H1 (cell line): ENCODE data around the gene RAB34. TPM values are rescaled to one million over a fixed set of nuclear protein-coding genes. Genes with fewer than 3 reads are reported as not detected.

Source experiments
- CTCF ChIA-PET: fragments of 300-600 bp; sonication (Branson Sonifier 250); formaldehyde crosslinking; loops from one replicate; lab custom pipeline; 2021; ENCODE audit not compliant: partially characterized antibody; lab: Charles Lee
- POLR2A ChIA-PET: fragments of 300-600 bp; sonication (Branson Sonifier 250); formaldehyde crosslinking; loops from one replicate; lab custom pipeline; 2021; ENCODE audit warnings: inconsistent platforms; ENCODE audit not compliant: partially characterized antibody; lab: Charles Lee
- DNase-seq, 2 experiments: peaks; one replicate each; pipeline versions ENCODE4 v3.0.0 to v3.0.0-alpha.2; 2010 to 2022; ENCODE audit warnings: low spot score in 2 of 2, low read depth in 1 of 2, mixed read lengths in 1 of 2
- FAIRE-seq: peaks from 2 replicates; lab custom pipeline; 2011; peaks lifted over from hg19 to GRCh38; lab: Jason Lieb, UNC
- H2AFZ ChIP-seq: 2 replicates; pipeline ENCODE4 v1.8.1; 2012; ENCODE audit warnings: low read length, inconsistent platforms
- H2AK5ac ChIP-seq: 2 replicates; pipeline ENCODE4 v1.6.1; 2013; ENCODE audit warnings: low read depth, low read length
- H2BK120ac ChIP-seq: replicated peaks from 2 replicates; pipeline ENCODE3; 2013; ENCODE audit warnings: low read depth, low read length, inconsistent platforms
- H2BK12ac ChIP-seq: 2 replicates; pipeline ENCODE4 v1.6.1; 2013; ENCODE audit warnings: low read depth, low read length
- H2BK15ac ChIP-seq: 2 replicates; pipeline ENCODE4 v1.6.1; 2013; ENCODE audit warnings: low read length
- H2BK20ac ChIP-seq: 2 replicates; pipeline ENCODE4 v1.6.1; 2013; ENCODE audit warnings: low read length
- H2BK5ac ChIP-seq: 2 replicates; pipeline ENCODE4 v1.6.1; 2013; ENCODE audit warnings: low read depth, low read length
- H3K14ac ChIP-seq: 2 replicates; pipeline ENCODE4 v1.6.1; 2013; ENCODE audit warnings: inconsistent platforms; ENCODE audit not compliant: insufficient read length
- H3K18ac ChIP-seq: 2 replicates; pipeline ENCODE4 v1.6.1; 2013; ENCODE audit warnings: low read length; ENCODE audit errors: extremely low read depth
- H3K23ac ChIP-seq: 2 replicates; pipeline ENCODE4 v1.6.1; 2013; ENCODE audit warnings: inconsistent platforms; ENCODE audit not compliant: insufficient read length
- H3K23me2 ChIP-seq: 2 replicates; pipeline ENCODE4 v1.6.1; 2013; ENCODE audit warnings: low read depth, low read length
- H3K27ac ChIP-seq: 2 replicates; pipeline ENCODE4 v1.6.1; 2011; ENCODE audit warnings: low read depth, low read length, inconsistent platforms
- H3K27me3 ChIP-seq, 4 experiments: replicated peaks in 1 of 4; 1 replicate in 1 of 4; 2 replicates in 3 of 4; pipeline versions ENCODE4 v1.6.1 to v1.8.1; 2011 to 2013; ENCODE audit warnings: low read length in 3 of 4, mild to moderate bottlenecking in 3 of 4, inconsistent platforms in 2 of 4, mixed read lengths in 2 of 4, moderate library complexity in 1 of 4; ENCODE audit not compliant: control insufficient read depth in 3 of 4, insufficient read depth in 3 of 4; ENCODE audit errors: extremely low read depth in 1 of 4
- H3K36me3 ChIP-seq, 4 experiments: 2 replicates each; pipeline versions ENCODE4 v1.6.1 to v1.8.1; 2011 to 2013; ENCODE audit warnings: mild to moderate bottlenecking in 4 of 4, low read length in 3 of 4, moderate library complexity in 2 of 4, control low read depth in 1 of 4, inconsistent platforms in 1 of 4; ENCODE audit not compliant: insufficient read depth in 4 of 4, control insufficient read depth in 2 of 4
- H3K4ac ChIP-seq: replicated peaks from 2 replicates; pipeline ENCODE3; 2013; ENCODE audit warnings: low read length, low read depth, mixed read lengths, inconsistent platforms; ENCODE audit not compliant: insufficient read length
- H3K4me1 ChIP-seq, 4 experiments: replicated peaks in 1 of 4; 1 replicate in 1 of 4; 2 replicates in 3 of 4; pipeline versions ENCODE4 v1.6.1 to v1.8.1; 2011 to 2013; ENCODE audit warnings: low read length in 3 of 4, inconsistent platforms in 2 of 4, mixed read lengths in 1 of 4; ENCODE audit not compliant: insufficient read depth in 4 of 4, control insufficient read depth in 3 of 4
- H3K4me2 ChIP-seq, 2 experiments: 2 replicates each; pipeline versions ENCODE4 v1.6.1 to v1.8.1; 2011 to 2013; ENCODE audit warnings: low read depth in 2 of 2, low read length in 2 of 2, control low read depth in 1 of 2, inconsistent platforms in 1 of 2, mild to moderate bottlenecking in 1 of 2; ENCODE audit not compliant: insufficient read depth in 1 of 2
- H3K4me3 ChIP-seq, 4 experiments: fragments of 200-600, 300-600 bp in 1 of 4; sonication (generic), shearing (Covaris generic), sonication (Bioruptor Twin) in 1 of 4; 2 replicates each; pipeline versions ENCODE4 v1.5.1 to v1.8.1; 2011 to 2016; ENCODE audit warnings: low read length in 4 of 4, low read depth in 3 of 4, control low read depth in 2 of 4, inconsistent platforms in 2 of 4, mild to moderate bottlenecking in 2 of 4, mixed read lengths in 1 of 4, moderate library complexity in 1 of 4; ENCODE audit not compliant: insufficient read depth in 2 of 4; ENCODE audit errors: extremely low read depth in 1 of 4
- H3K56ac ChIP-seq: replicated peaks from 2 replicates; pipeline ENCODE3; 2013; ENCODE audit warnings: low read depth, mild to moderate bottlenecking, mixed read lengths, low read length, inconsistent platforms; ENCODE audit not compliant: insufficient read length
- H3K79me1 ChIP-seq: 2 replicates; pipeline ENCODE4 v1.6.1; 2013; ENCODE audit warnings: low read depth, low read length, control low read depth
- H3K79me2 ChIP-seq, 2 experiments: 2 replicates each; pipeline versions ENCODE4 v1.6.1 to v1.8.1; 2012 to 2013; ENCODE audit warnings: low read length in 2 of 2, mild to moderate bottlenecking in 2 of 2, inconsistent platforms in 1 of 2; ENCODE audit not compliant: insufficient read depth in 2 of 2, control insufficient read depth in 1 of 2
- H3K9ac ChIP-seq, 4 experiments: replicated peaks in 1 of 4; 1 replicate in 1 of 4; 2 replicates in 3 of 4; pipeline versions ENCODE4 v1.6.1 to v1.8.1; 2011 to 2013; ENCODE audit warnings: low read depth in 3 of 4, low read length in 3 of 4, control low read depth in 2 of 4, mild to moderate bottlenecking in 2 of 4, moderate library complexity in 2 of 4, inconsistent platforms in 1 of 4; ENCODE audit errors: extremely low read depth in 1 of 4
- H3K9me3 ChIP-seq, 2 experiments: 2 replicates each; pipeline versions ENCODE4 v1.6.1 to v1.8.1; 2012 to 2013; ENCODE audit warnings: mild to moderate bottlenecking in 2 of 2, moderate library complexity in 2 of 2, control low read depth in 1 of 2, inconsistent platforms in 1 of 2, low read depth in 1 of 2, low read length in 1 of 2, mixed read lengths in 1 of 2; ENCODE audit not compliant: insufficient read depth in 2 of 2
- H4K20me1 ChIP-seq, 2 experiments: replicated peaks in 1 of 2; 2 replicates each; pipeline versions ENCODE3 to v1.8.1; 2011 to 2013; ENCODE audit warnings: inconsistent platforms in 2 of 2, low read length in 2 of 2, mild to moderate bottlenecking in 1 of 2; ENCODE audit not compliant: insufficient read depth in 2 of 2, control insufficient read depth in 1 of 2
- H4K5ac ChIP-seq: 2 replicates; pipeline ENCODE4 v1.6.1; 2013; ENCODE audit warnings: low read length, low read depth, mixed read lengths, inconsistent platforms; ENCODE audit not compliant: insufficient read length
- H4K8ac ChIP-seq: 2 replicates; pipeline ENCODE4 v1.8.0; 2013; ENCODE audit warnings: mild to moderate bottlenecking, moderate library complexity, low read length, inconsistent platforms; ENCODE audit not compliant: insufficient read depth; ENCODE audit errors: extremely low read depth
- H4K91ac ChIP-seq: replicated peaks from 2 replicates; pipeline ENCODE3; 2013; ENCODE audit warnings: low read length, mixed read lengths, inconsistent platforms; ENCODE audit not compliant: insufficient read length
- CHD1 ChIP-seq: IDR thresholded peaks from 2 replicates; pipeline ENCODE4 v1.6.1; 2012; ENCODE audit warnings: low read depth, low read length, improper control_type of control experiment
- HDAC2 ChIP-seq, 2 experiments: fragments of 300-600 bp in 1 of 2; sonication (generic) in 1 of 2; IDR thresholded peaks; 2 replicates each; pipeline ENCODE4 v1.6.1; 2011 to 2012; ENCODE audit warnings: low read depth in 2 of 2, low read length in 2 of 2, mild to moderate bottlenecking in 2 of 2, moderate library complexity in 2 of 2, borderline replicate concordance in 1 of 2, inconsistent platforms in 1 of 2
- MAFK ChIP-seq: IDR thresholded peaks from 2 replicates; pipeline ENCODE4 v1.6.1; 2012; ENCODE audit warnings: low read depth, mild to moderate bottlenecking, improper control_type of control experiment, low read length
- RFX5 ChIP-seq: IDR thresholded peaks from 2 replicates; pipeline ENCODE4 v1.6.1; 2011; ENCODE audit warnings: low read depth, low read length, improper control_type of control experiment, borderline replicate concordance
- TAF7 ChIP-seq: optimal IDR thresholded peaks from 2 replicates; pipeline ENCODE3; 2011; ENCODE audit warnings: low read depth, mild to moderate bottlenecking, inconsistent platforms, low read length, moderate library complexity, borderline replicate concordance
- ZNF274 ChIP-seq: IDR thresholded peaks from 2 replicates; pipeline ENCODE4 v1.7.0; 2012; ENCODE audit warnings: low read length, borderline replicate concordance; ENCODE audit errors: extremely low read depth
- WGBS, 2 experiments: shearing (Covaris generic) in 1 of 2; methylation state at CpG; one replicate each; pipeline versions ENCODE4 v1.1.6 to v1.1.7; 2013 to 2015; ENCODE audit warnings: low lambda C conversion rate in 2 of 2, mixed read lengths in 2 of 2, inconsistent platforms in 1 of 2, low coverage in 1 of 2, missing lambda C conversion rate in 1 of 2; ENCODE audit not compliant: insufficient replicate concordance in 2 of 2, insufficient coverage in 1 of 2, insufficient read length in 1 of 2; ENCODE audit errors: extremely low coverage in 1 of 2, missing lambda C conversion rate in 1 of 2; 5-methylcytosine and 5-hydroxymethylcytosine counted together
- polyA plus RNA-seq, 7 experiments: library from polyadenylated mRNA; depleted of rRNA in 3 of 7; stranded (reverse) in 5 of 7; unstranded in 2 of 7; fragments of >200 nt in 5 of 7; fragments of 200-250 nt in 2 of 7; gene quantifications; 1 replicate in 5 of 7; 2 replicates in 1 of 7; 4 replicates in 1 of 7; pipeline versions ENCODE4 v1.2.1 to v1.2.3, GENCODE V29; 2011 to 2013; ENCODE audit warnings: missing spikeins in 2 of 7, mixed read lengths in 2 of 7
- total RNA-seq: library from RNA; stranded (reverse); fragmentation: NEBNext Ultra II Directional; extraction: Animal tissue kit (Norgen Biotek cat#: 25700); gene quantifications from 2 replicates; pipeline ENCODE4 v1.2.1, GENCODE V29; 2021

The RAB34 gene
- total and polyA plus RNA-seq, 2 of the 8 experiments (the other 6 are each of a cell fraction or from before 2014, with no cell fraction given) = 237 to 305 TPM

GRCh38 chr17:28715217-28715616, 2.5 kb downstream of the RAB34 start:
- no peak overlapping the region; a peak in 1 of 8 replicates for H3K4me3 ChIP-seq
- no peak overlapping the region for H2BK12ac ChIP-seq
- TF ChIP-seq ZNF274 = no peak
- no peak for TF ChIP-seq TAF7
- no peak for TF ChIP-seq RFX5
- no peak for TF ChIP-seq CHD1
- no peak for TF ChIP-seq MAFK
- no peak for TF ChIP-seq HDAC2 (IDR thresholded peaks at IDR 0.05; ENCODE audit: borderline replicate concordance in 1 of 2, low read depth in 2 of 2, low read length in 2 of 2)
- TF ChIP-seq, all 59 proteins: peak for 0
- H3K4ac ChIP-seq = no peak overlapping the region
- H3K23me2 ChIP-seq = peaks cover 28% of the 10 kb centered on the region
- no peak overlapping the region for H3K9ac ChIP-seq
- no peak overlapping the region for H3K14ac ChIP-seq
- H3K36me3 ChIP-seq = peaks cover 8 to 20% (median 15%) of the 10 kb centered on the region in 4 experiments; a peak in 7 of 8 replicates
- H3K23ac ChIP-seq = no peak overlapping the region
- no peak overlapping the region; a peak in 1 of 4 replicates for H3K4me2 ChIP-seq
- H3K79me1 ChIP-seq = peaks cover 13% of the 10 kb centered on the region
- H3K56ac ChIP-seq = no peak overlapping the region
- 0 out of 2 replicates have a peak overlapping the region, but pooled peaks have one; percentile 19 for H2BK15ac ChIP-seq
- no peaks in the 10 kb centered on the region for H3K9me3 ChIP-seq
- H3K79me2 ChIP-seq = peaks cover 6 to 27% of the 10 kb centered on the region in 2 experiments
- POLR2A ChIA-PET = interaction anchor here (0.6 to 10.5 kb wide), 9 partner anchors 9 to 139 kb away, joined by 3 to 258 read pairs (median 4); partner anchors contain the start of genes ALDOC, NEK8, RPL23A and TLCD1
- no peak overlapping the region for H3K18ac ChIP-seq
- H2BK20ac ChIP-seq = no peak overlapping the region
- FAIRE-seq = no peak
- H4K8ac ChIP-seq = no peak overlapping the region
- H4K91ac ChIP-seq = no peak overlapping the region
- peaks cover 0 to 10% of the 10 kb centered on the region in 2 experiments for H4K20me1 ChIP-seq
- 92% methylated on average over 2 of the region's 2 CpGs; no CpG with 5 or more reads in 1 of the 2 experiments for WGBS, 2 experiments
- H2AFZ ChIP-seq = no peak overlapping the region
- no peak overlapping the region for H3K27ac ChIP-seq
- no peak overlapping the region for H2BK120ac ChIP-seq
- no peak overlapping the region for H2BK5ac ChIP-seq
- H2AK5ac ChIP-seq = no peak overlapping the region
- H3K4me1 ChIP-seq = peaks cover 4 to 12% (median 7%) of the 10 kb centered on the region in 4 experiments; a peak in 6 of 7 replicates
- no peak overlapping the region for H4K5ac ChIP-seq
- CTCF ChIA-PET = interaction anchor here (0.6 to 2.9 kb wide), 3 partner anchors 12 to 142 kb away, joined by 3 to 20 read pairs (median 3); partner anchors contain the start of gene TLCD1
- no peaks in the 10 kb centered on the region for H3K27me3 ChIP-seq
- no peak for DNase-seq
